Peyer's patch (tissue), 4 donors: ENCODE data around the gene SCN9A. TPM values are rescaled to one million over a fixed set of nuclear protein-coding genes. Genes with fewer than 3 reads are reported as not detected.

ENCODE experiments used
- DNase-seq, 3 donors: peaks; one replicate each; pipeline ENCODE4 v3.0.0-alpha.2; 2017 to 2019
- H3K27ac ChIP-seq, 4 donors: fragments of 200-600 bp; sonication (generic); one replicate each; pipeline ENCODE4 v1.5.1; 2016 to 2019
- H3K27me3 ChIP-seq, 2 donors: fragments of 200-600 bp; sonication (generic); one replicate each; pipeline ENCODE4 v1.5.1; 2019
- H3K36me3 ChIP-seq, 3 donors: fragments of 200-600 bp; sonication (generic); one replicate each; pipeline ENCODE4 v1.5.1; 2016 to 2019
- H3K4me1 ChIP-seq, 4 donors: fragments of 200-600 bp; sonication (generic); one replicate each; pipeline ENCODE4 v1.5.1; 2016 to 2019
- H3K4me3 ChIP-seq, 4 donors: fragments of 200-600 bp; sonication (generic); 1 replicate in 3 of 4; 2 replicates in 1 of 4; pipeline ENCODE4 v1.5.1; 2016 to 2019; ENCODE audit warnings: mild to moderate bottlenecking in 1 of 4
- H3K9me3 ChIP-seq, 4 donors: fragments of 200-600 bp; sonication (generic); one replicate each; pipeline ENCODE4 v1.5.1; 2016 to 2019; ENCODE audit warnings: mild to moderate bottlenecking in 1 of 4
- POLR2A ChIP-seq, 2 donors: fragments of 450-650 bp; IDR thresholded peaks; one replicate each; pipeline ENCODE4 v1.5.1; 2017; ENCODE audit warnings: antibody characterized with exemption in 2 of 2, mild to moderate bottlenecking in 2 of 2, moderate library complexity in 2 of 2
- total RNA-seq, 4 donors: library from RNA; depleted of rRNA; stranded (reverse); fragments of >200 nt; gene quantifications; one replicate each; pipeline ENCODE4 v1.1.0, GENCODE V29; 2016
- TF ChIP-seq, protein P1 (sequence below), 6 experiments: fragments of 450-650 bp in 4 of 6; fragments of 200-600 bp in 2 of 6; sonication (generic) in 1 of 6; IDR thresholded peaks; one replicate each; pipeline ENCODE4 v1.5.1; 2017 to 2019; ENCODE audit warnings: antibody characterized with exemption in 6 of 6, mild to moderate bottlenecking in 3 of 6, moderate library complexity in 1 of 6

SCN9A gene
- total RNA-seq, 4 donors from 2014 or later, result 7.5 to 19.8 (median 8.7) TPM

DNA sequence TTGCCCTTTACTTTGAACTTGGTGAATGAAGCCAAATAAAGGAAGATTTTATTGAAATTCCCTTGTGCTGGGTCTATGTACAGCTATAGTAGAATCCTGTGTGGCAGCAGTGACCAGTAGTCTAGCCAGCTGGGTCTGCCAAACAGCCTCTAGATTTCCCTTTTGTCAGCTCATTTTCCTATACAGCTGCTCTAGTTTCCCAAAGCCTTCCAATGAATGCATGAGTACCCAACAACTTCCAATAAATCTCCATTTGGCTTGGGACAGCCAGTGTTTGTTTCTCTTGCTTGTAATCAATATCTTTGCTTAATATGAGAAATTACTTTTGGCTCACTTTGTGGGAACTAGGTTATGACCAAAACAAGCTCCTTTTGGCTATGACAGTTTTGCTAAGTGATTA is 43.6 kb downstream of the SCN9A start:
- no peaks in the 10 kb centered on the region for H3K4me1 ChIP-seq
- no peaks in the 10 kb centered on the region for H3K9me3 ChIP-seq
- DNase-seq, result no peak
- H3K4me3 ChIP-seq, result no peak overlapping the region
- H3K36me3 ChIP-seq, result no peaks in the 10 kb centered on the region
- no peak overlapping the region for H3K27ac ChIP-seq
- TF ChIP-seq, protein P1, sequence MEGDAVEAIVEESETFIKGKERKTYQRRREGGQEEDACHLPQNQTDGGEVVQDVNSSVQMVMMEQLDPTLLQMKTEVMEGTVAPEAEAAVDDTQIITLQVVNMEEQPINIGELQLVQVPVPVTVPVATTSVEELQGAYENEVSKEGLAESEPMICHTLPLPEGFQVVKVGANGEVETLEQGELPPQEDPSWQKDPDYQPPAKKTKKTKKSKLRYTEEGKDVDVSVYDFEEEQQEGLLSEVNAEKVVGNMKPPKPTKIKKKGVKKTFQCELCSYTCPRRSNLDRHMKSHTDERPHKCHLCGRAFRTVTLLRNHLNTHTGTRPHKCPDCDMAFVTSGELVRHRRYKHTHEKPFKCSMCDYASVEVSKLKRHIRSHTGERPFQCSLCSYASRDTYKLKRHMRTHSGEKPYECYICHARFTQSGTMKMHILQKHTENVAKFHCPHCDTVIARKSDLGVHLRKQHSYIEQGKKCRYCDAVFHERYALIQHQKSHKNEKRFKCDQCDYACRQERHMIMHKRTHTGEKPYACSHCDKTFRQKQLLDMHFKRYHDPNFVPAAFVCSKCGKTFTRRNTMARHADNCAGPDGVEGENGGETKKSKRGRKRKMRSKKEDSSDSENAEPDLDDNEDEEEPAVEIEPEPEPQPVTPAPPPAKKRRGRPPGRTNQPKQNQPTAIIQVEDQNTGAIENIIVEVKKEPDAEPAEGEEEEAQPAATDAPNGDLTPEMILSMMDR (IDR thresholded peaks at IDR 0.05), result no peak
- TF ChIP-seq POLR2A (IDR thresholded peaks at IDR 0.05), result no peak
- no peaks in the 10 kb centered on the region for H3K27me3 ChIP-seq

DNA sequence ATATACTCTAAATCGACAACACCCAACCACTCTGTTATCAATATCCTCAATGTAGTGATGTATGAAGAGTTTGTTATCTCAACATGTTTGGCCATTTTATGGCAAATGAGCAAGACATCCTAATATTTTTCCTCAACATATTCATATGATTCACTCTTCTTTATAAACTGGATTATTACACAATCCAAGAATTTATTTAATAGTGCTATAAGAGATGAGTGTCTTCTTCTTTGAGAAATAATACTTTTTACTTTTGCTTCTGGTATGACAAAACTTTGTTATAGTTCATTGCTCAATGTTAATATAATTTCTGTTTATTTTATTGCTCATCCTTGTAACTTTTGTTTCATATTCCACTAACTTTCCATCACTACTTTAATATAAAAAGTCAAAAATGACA is 44.3 kb downstream of the SCN9A start:
- no peaks in the 10 kb centered on the region for H3K36me3 ChIP-seq
- no peaks in the 10 kb centered on the region for H3K9me3 ChIP-seq
- no peak for DNase-seq
- no peak overlapping the region for H3K27ac ChIP-seq
- no peak overlapping the region for H3K4me3 ChIP-seq
- H3K27me3 ChIP-seq, result no peaks in the 10 kb centered on the region
- TF ChIP-seq POLR2A (IDR thresholded peaks at IDR 0.05), result no peak
- TF ChIP-seq, protein P1 (IDR thresholded peaks at IDR 0.05), result no peak
- peaks cover 0 to 2% (median 0%) of the 10 kb centered on the region in 4 donors for H3K4me1 ChIP-seq

DNA sequence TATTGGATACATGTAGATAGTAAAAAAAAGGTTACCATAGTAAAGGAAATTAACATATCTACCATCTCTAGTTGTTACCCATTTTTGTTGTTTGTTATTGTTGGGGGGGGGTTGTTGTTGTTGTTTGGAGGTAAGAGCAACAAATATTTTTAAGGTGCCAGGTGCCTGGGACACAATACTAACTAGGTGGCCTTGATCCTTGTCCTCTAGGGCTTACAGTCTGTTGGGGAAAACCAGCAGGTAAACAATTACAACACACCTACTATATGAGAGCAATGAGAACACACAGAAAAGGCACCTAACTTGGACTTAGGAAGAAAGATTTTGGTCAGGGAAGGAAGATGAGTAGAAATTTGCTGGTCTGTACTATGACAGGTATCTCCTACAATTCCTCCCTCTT is 46.3 kb downstream of the SCN9A start:
- peaks cover 0 to 3% (median 0%) of the 10 kb centered on the region in 4 donors for H3K4me1 ChIP-seq
- no peaks in the 10 kb centered on the region for H3K9me3 ChIP-seq
- no peak overlapping the region for H3K4me3 ChIP-seq
- no peak for TF ChIP-seq POLR2A (IDR thresholded peaks at IDR 0.05)
- TF ChIP-seq, protein P1 (IDR thresholded peaks at IDR 0.05), result no peak
- H3K27me3 ChIP-seq, result no peaks in the 10 kb centered on the region
- no peak overlapping the region for H3K27ac ChIP-seq
- DNase-seq, result no peak
- no peaks in the 10 kb centered on the region for H3K36me3 ChIP-seq

DNA sequence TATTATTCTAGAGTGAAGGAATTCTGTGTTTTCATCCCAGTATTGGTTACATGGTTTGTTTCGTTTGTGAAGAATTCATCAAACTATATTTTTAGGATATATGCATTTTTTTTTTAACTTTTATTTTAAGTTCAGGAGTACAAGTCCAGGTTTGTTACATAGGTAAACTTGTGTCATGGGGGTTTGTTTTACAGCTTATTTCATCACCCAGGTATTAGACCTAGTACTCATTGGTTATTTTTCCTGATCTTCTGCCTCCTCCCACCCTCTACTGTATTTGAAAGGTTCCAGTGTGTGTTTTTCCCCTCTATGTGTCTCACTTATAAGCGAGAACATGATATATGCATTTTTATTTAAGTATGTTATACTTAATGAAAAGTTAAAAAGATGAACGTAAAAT is 47.6 kb downstream of the SCN9A start:
- Histone ChIP-seq H3K36me3 (no peaks in the 10 kb centered on the region), H3K27ac (no peak overlapping the region), H3K9me3 (no peaks in the 10 kb centered on the region), H3K27me3 (no peaks in the 10 kb centered on the region), H3K4me3 (no peak overlapping the region), H3K4me1 (peaks cover 0 to 3% (median 0%) of the 10 kb centered on the region in 4 donors)
- DNase-seq, result no peak
- TF ChIP-seq POLR2A (IDR thresholded peaks at IDR 0.05), result no peak
- TF ChIP-seq, protein P1 (IDR thresholded peaks at IDR 0.05), result no peak

DNA sequence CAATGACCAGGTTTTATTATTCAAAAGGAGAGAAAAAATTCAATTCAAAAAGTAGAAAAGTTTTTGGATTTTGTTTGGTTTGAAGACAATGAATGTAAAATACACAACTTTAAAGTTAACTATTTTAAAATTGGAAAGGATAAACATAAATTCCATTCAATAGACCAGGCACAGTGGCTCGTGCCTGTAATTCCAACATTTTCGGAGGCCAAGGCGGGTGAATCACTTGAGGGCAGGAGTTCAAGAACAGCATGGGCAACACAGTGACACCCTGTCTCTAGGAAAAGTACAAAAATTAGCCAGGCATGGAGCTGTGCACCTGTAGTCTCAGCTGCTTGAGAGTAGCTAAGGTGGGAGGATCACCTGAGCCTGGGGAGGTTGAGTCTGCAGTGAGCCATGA is 54.7 kb downstream of the SCN9A start:
- H3K27me3 ChIP-seq, result no peaks in the 10 kb centered on the region
- H3K27ac ChIP-seq, result no peak overlapping the region
- no peaks in the 10 kb centered on the region for H3K4me1 ChIP-seq
- H3K9me3 ChIP-seq, result no peaks in the 10 kb centered on the region
- H3K36me3 ChIP-seq, result no peaks in the 10 kb centered on the region
- TF ChIP-seq, protein P1 (IDR thresholded peaks at IDR 0.05), result no peak
- TF ChIP-seq POLR2A (IDR thresholded peaks at IDR 0.05), result no peak
- no peak overlapping the region for H3K4me3 ChIP-seq
- no peak for DNase-seq
